Immature natural killer cell (primary cell): Measurements from ENCODE around the gene TRIM26. TPM values are rescaled to one million over a fixed set of nuclear protein-coding genes. Genes with fewer than 3 reads are reported as not detected.
"Not testable (repeated sequence)": the region's sequence is repeated elsewhere in the genome, so short reads cannot be mapped to it uniquely, and the experiment has no call there.

Source experiments
- DNase-seq, 3 donors: peaks; one replicate each; pipeline ENCODE4 v3.0.0; 2022; ENCODE audit warnings: mixed read lengths in 1 of 3
- H3K27ac Mint-ChIP-seq, 6 donors: one replicate each; pipeline ENCODE4 v1.8.0; 2020; ENCODE audit warnings: mixed read lengths in 6 of 6, mild to moderate bottlenecking in 5 of 6, inconsistent platforms in 4 of 6, moderate library complexity in 3 of 6
- H3K27me3 Mint-ChIP-seq, 3 donors: one replicate each; pipeline ENCODE4 v1.8.0; 2020 to 2021; ENCODE audit warnings: low read depth in 3 of 3, mild to moderate bottlenecking in 3 of 3, mixed read lengths in 3 of 3, moderate library complexity in 3 of 3, inconsistent platforms in 1 of 3
- H3K36me3 Mint-ChIP-seq, 3 donors: one replicate each; pipeline ENCODE4 v1.8.0; 2020; ENCODE audit warnings: mixed read lengths in 3 of 3, inconsistent platforms in 2 of 3, mild to moderate bottlenecking in 2 of 3
- H3K4me1 Mint-ChIP-seq, 2 donors: one replicate each; pipeline ENCODE4 v1.8.0; 2020; ENCODE audit warnings: inconsistent platforms in 2 of 2, mild to moderate bottlenecking in 2 of 2, mixed read lengths in 2 of 2, moderate library complexity in 1 of 2
- H3K4me3 Mint-ChIP-seq, 5 donors: one replicate each; pipeline ENCODE4 v1.8.0; 2020; ENCODE audit warnings: mild to moderate bottlenecking in 5 of 5, mixed read lengths in 5 of 5, inconsistent platforms in 3 of 5, moderate library complexity in 3 of 5
- H3K9me3 Mint-ChIP-seq, 6 donors: one replicate each; pipeline ENCODE4 v1.8.0; 2020; ENCODE audit warnings: mild to moderate bottlenecking in 6 of 6, mixed read lengths in 6 of 6, inconsistent platforms in 4 of 6, moderate library complexity in 3 of 6
- polyA plus RNA-seq, 3 donors: library from polyadenylated mRNA; unstranded; fragments of 300-500 nt; fragmentation: Illumina TruSeq; gene quantifications; one replicate each; pipeline ENCODE4 v1.2.3, GENCODE V29; 2021

The TRIM26 gene
- polyA plus RNA-seq, 3 donors from 2014 or later, result 11.6 to 65.0 (median 22.7) TPM

- H3K27ac Mint-ChIP-seq, result no peak overlapping the region
- no peak overlapping the region for H3K4me3 Mint-ChIP-seq
- H3K4me1 Mint-ChIP-seq, result no peaks in the 10 kb centered on the region
- peaks cover 10 to 27% (median 13%) of the 10 kb centered on the region in 3 donors for H3K27me3 Mint-ChIP-seq
- H3K36me3 Mint-ChIP-seq, result peaks cover 0 to 5% (median 4%) of the 10 kb centered on the region in 3 donors
- H3K9me3 Mint-ChIP-seq, result peaks cover 9 to 21% (median 15%) of the 10 kb centered on the region in 6 donors
- no peak for DNase-seq
Observed at GRCh38 chr6:30178837-30179236, 34.4 kb downstream of the TRIM26 start.

- Mint-ChIP-seq H3K9me3 (peaks cover 9 to 17% (median 13%) of the 10 kb centered on the region in 6 donors), H3K4me3 (no peak overlapping the region), H3K27ac (no peak overlapping the region), H3K4me1 (peaks cover 3 to 6% of the 10 kb centered on the region in 2 donors), H3K36me3 (peaks cover 0 to 4% (median 0%) of the 10 kb centered on the region in 3 donors), H3K27me3 (peaks cover 10 to 32% (median 17%) of the 10 kb centered on the region in 3 donors)
- DNase-seq, result no peak
Observed at GRCh38 chr6:30175765-30176164, 37.4 kb downstream of the TRIM26 start.

- DNase-seq, result no peak
- Mint-ChIP-seq H3K27me3 (peaks cover 3 to 40% (median 12%) of the 10 kb centered on the region in 3 donors), H3K4me3 (no peak overlapping the region), H3K36me3 (no peaks in the 10 kb centered on the region), H3K9me3 (peaks cover 0 to 1% (median 0%) of the 10 kb centered on the region in 6 donors), H3K4me1 (peaks cover 3 to 6% of the 10 kb centered on the region in 2 donors), H3K27ac (no peak overlapping the region)
Observed at GRCh38 chr6:30172681-30173080, 40.5 kb downstream of the TRIM26 start.

- peaks cover 3 to 6% of the 10 kb centered on the region in 2 donors for H3K4me1 Mint-ChIP-seq
- peak in 1 of 3 donors; percentile 21 for DNase-seq
- H3K27me3 Mint-ChIP-seq, result peaks cover 3 to 40% (median 9%) of the 10 kb centered on the region in 3 donors
- peak overlapping the region in 4 of 5 donors; percentile 10 to 48 (median 16) for H3K4me3 Mint-ChIP-seq
- H3K9me3 Mint-ChIP-seq, result peaks cover 0 to 1% (median 0%) of the 10 kb centered on the region in 6 donors
- no peaks in the 10 kb centered on the region for H3K36me3 Mint-ChIP-seq
- no peak overlapping the region for H3K27ac Mint-ChIP-seq
Observed at GRCh38 chr6:30171677-30172471, 41.3 kb downstream of the TRIM26 start.

- Mint-ChIP-seq H3K36me3 (no peaks in the 10 kb centered on the region), H3K27ac (no peak overlapping the region), H3K27me3 (peaks cover 3 to 36% (median 6%) of the 10 kb centered on the region in 3 donors), H3K9me3 (no peaks in the 10 kb centered on the region), H3K4me3 (no peak overlapping the region), H3K4me1 (peaks cover 3 to 6% of the 10 kb centered on the region in 2 donors)
- peak in 2 of 3 donors; percentile 15 to 21 for DNase-seq
Observed at GRCh38 chr6:30169658-30170614, 43.3 kb downstream of the TRIM26 start.

GRCh38 chr6:30168741-30169140 lies 44.5 kb downstream of the TRIM26 start:
- H3K27me3 Mint-ChIP-seq, result peaks cover 4 to 33% (median 5%) of the 10 kb centered on the region in 3 donors
- no peaks in the 10 kb centered on the region for H3K9me3 Mint-ChIP-seq

GRCh38 chr6:30167101-30167500 lies 46.1 kb downstream of the TRIM26 start:
- no peak for DNase-seq
- no peak overlapping the region for H3K4me3 Mint-ChIP-seq
- H3K27me3 Mint-ChIP-seq, result peaks cover 2 to 35% (median 5%) of the 10 kb centered on the region in 3 donors
- no peak overlapping the region for H3K27ac Mint-ChIP-seq
- peaks cover 3 to 6% of the 10 kb centered on the region in 2 donors for H3K4me1 Mint-ChIP-seq
- H3K36me3 Mint-ChIP-seq, result no peaks in the 10 kb centered on the region
- no peaks in the 10 kb centered on the region for H3K9me3 Mint-ChIP-seq

More at GRCh38 chr6:30168741-30169140, 44.5 kb downstream of the TRIM26 start:
- Mint-ChIP-seq H3K4me3 (no peak overlapping the region), H3K4me1 (peaks cover 3 to 6% of the 10 kb centered on the region in 2 donors), H3K36me3 (no peaks in the 10 kb centered on the region), H3K27ac (no peak overlapping the region)
- DNase-seq, result no peak

- H3K27me3 Mint-ChIP-seq, result peaks cover 0 to 23% (median 5%) of the 10 kb centered on the region in 3 donors
- H3K4me3 Mint-ChIP-seq, H3K9me3 Mint-ChIP-seq, H3K4me1 Mint-ChIP-seq, H3K36me3 Mint-ChIP-seq, H3K27ac Mint-ChIP-seq, DNase-seq: not testable (repeated sequence)
Observed at GRCh38 chr6:30165238-30165637, 48.0 kb downstream of the TRIM26 start.

GRCh38 chr6:30164714-30165113 lies 48.5 kb downstream of the TRIM26 start:
- Mint-ChIP-seq H3K4me3 (no peak overlapping the region), H3K27me3 (peaks cover 0 to 20% (median 5%) of the 10 kb centered on the region in 3 donors), H3K9me3 (no peaks in the 10 kb centered on the region), H3K27ac (no peak overlapping the region), H3K36me3 (no peaks in the 10 kb centered on the region), H3K4me1 (no peaks in the 10 kb centered on the region)
- DNase-seq, result no peak

- no peaks in the 10 kb centered on the region for H3K4me1 Mint-ChIP-seq
- no peak overlapping the region for H3K4me3 Mint-ChIP-seq
- DNase-seq, result no peak
- H3K36me3 Mint-ChIP-seq, result no peaks in the 10 kb centered on the region
- H3K27me3 Mint-ChIP-seq, result peaks cover 0 to 18% (median 5%) of the 10 kb centered on the region in 3 donors
- H3K9me3 Mint-ChIP-seq, result no peaks in the 10 kb centered on the region
- no peak overlapping the region for H3K27ac Mint-ChIP-seq
Observed at GRCh38 chr6:30163918-30164654, 49.1 kb downstream of the TRIM26 start.

GRCh38 chr6:30163090-30163917 lies 49.9 kb downstream of the TRIM26 start, which contains the start of gene TRIM15:
Gene TRIM15 (plus strand): TSS chr6:30163546. CDS start chr6:30163685, 139 bp downstream.
- peaks cover 0 to 10% (median 5%) of the 10 kb centered on the region in 3 donors for H3K27me3 Mint-ChIP-seq
- no peak for DNase-seq
- no peaks in the 10 kb centered on the region for H3K36me3 Mint-ChIP-seq

GRCh38 chr6:30162265-30163089 lies 50.7 kb downstream of the TRIM26 start:
- H3K9me3 Mint-ChIP-seq, result no peaks in the 10 kb centered on the region
- H3K27me3 Mint-ChIP-seq, result peaks cover 0 to 7% (median 5%) of the 10 kb centered on the region in 3 donors
- no peaks in the 10 kb centered on the region for H3K36me3 Mint-ChIP-seq
- no peak overlapping the region for H3K27ac Mint-ChIP-seq
- H3K4me1 Mint-ChIP-seq, result no peaks in the 10 kb centered on the region
- H3K4me3 Mint-ChIP-seq, result no peak overlapping the region
- DNase-seq, result no peak

More at GRCh38 chr6:30163090-30163917, 49.9 kb downstream of the TRIM26 start, which contains the start of gene TRIM15:
- no peak within 1 kb of the TSS for H3K4me3 Mint-ChIP-seq
- no peaks in the 10 kb centered on the region for H3K9me3 Mint-ChIP-seq
- no peaks in the 10 kb centered on the region for H3K4me1 Mint-ChIP-seq
- no peak within 1 kb of the TSS for H3K27ac Mint-ChIP-seq
